ENCODE data around the gene TMED10.

TMED10 gene

DNA sequence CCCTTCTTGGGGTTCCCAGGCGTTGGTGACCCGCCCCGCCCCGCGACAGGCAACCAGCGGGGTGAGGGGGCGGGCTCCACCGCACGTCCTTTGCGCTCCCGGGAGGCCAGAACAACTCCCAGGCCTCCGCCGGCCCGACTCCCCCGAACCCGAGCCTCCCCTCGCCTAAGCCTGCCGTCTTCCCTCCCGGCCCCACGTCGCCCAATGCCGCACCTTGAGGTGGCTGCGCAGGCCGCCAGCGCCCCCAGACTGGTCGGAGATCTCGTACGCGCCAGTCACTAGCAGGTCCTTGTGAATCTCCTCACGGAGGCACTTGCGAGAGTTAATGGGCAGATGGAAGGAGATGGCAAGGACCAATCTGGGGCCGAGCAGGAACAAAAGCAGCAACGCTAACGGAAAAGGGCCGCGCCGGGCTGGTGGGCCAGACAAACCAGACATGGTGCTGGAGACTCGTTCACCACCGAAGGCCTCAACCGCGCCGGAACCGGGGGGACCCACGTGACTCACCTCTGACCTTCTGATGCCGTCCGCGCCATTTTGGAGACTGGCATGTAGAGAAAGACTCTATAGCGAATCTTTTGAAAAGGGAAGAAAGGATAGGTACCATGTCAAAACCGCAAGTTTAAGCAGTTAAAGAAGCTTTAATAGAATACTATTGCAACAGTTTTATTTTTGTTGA, at the start of gene TMED10:
Gene TMED10 (minus strand): TSS at position 471 of the 679 bp plus-strand sequence. CDS start 33 bp downstream, at position 438.
- DNase-seq (ENCODE audit: low read depth in 4 of 4, low spot score in 1 of 4): peak; percentile 79 to 89 (median 84)

DNA sequence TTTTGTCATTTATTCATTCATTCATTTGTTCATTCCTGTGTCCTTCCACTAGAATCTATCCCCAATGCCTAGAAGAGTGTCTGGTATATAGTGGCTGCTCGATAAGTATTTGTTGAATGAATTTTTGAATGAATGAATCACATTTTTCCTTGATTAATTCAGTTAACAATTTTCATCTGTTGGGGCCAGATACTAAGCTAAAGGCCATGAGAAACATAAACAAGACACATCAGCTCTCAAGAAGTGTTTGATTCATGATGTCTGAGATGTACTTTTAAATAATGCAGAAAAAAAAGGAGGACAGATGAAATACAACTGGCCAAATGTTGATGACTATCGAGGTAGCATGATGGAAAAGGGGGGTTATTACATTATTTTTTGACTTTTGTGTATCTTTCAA, 48.1 kb upstream of the TMED10 start:
- DNase-seq (ENCODE audit: low read depth in 4 of 4, low spot score in 1 of 4): no peak

DNA sequence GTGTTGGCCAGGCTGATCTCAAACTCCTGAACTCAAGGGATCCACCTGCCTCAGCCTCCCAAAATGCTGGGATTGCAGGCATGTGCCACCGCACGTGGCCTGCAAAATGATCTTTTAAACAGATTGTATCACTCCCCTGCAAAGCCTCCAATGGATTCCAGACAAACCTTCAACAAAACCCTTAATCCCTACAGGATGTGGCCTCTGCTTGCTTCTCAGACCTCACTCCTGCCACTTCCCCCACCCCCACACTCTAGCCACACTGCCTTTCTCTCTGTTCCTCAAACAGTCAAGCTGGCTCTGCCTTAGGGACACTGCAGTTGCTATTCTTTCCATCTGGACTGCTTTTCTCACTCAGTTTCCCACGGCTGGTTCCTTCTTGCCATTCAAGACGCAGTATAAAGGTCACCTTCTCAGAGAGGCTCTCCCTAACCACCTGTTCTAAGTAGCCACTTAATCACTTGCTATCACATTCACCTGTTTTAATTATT, 47.3 kb upstream of the TMED10 start:
- DNase-seq (ENCODE audit: low read depth in 4 of 4, low spot score in 1 of 4): no peak

DNA sequence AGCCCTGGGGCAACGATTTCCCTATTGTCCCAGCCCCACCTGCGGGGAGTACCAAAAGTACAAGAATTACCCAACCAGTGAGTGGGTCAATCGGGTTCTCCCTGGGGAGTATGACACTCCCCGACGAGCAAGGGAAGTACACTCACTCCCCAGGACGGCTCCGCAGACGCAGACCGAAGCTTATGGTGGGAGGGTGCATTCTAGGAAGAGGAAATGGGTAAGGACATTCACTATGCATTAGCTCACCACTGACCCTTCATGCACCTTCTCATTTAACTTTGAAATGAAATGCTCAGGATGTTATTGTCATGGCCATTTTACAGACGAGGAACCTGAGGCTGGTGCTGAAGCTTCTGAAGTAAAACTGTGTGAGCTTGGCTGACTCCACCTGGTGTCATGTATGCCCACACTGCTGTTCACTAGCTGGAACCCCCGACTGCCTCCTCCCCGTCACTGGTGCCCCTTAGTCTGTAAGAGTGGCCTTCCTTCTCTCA, 45.8 kb upstream of the TMED10 start:
- DNase-seq (ENCODE audit: low read depth in 4 of 4, low spot score in 1 of 4): no peak

DNA sequence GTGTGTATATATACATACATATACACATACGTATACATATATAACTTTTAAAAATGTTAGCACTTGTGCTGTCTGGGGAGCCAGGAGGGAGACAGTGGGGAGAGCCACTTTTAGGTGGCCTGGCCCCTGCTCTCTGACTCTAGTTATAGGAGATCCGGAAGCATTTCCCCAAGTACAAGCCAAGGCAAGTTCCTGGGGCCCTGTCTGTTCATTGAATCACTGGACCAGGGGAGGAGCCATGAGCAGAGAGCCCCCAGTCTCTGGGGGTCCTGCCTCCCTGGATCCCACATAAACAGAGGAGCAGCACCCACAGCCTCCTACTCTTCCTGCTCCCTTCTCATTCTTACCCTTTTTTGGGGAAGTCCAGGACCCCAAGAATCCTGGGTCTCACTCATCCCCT, 45.4 kb upstream of the TMED10 start:
- DNase-seq (ENCODE audit: low read depth in 4 of 4, low spot score in 1 of 4): no peak

DNA sequence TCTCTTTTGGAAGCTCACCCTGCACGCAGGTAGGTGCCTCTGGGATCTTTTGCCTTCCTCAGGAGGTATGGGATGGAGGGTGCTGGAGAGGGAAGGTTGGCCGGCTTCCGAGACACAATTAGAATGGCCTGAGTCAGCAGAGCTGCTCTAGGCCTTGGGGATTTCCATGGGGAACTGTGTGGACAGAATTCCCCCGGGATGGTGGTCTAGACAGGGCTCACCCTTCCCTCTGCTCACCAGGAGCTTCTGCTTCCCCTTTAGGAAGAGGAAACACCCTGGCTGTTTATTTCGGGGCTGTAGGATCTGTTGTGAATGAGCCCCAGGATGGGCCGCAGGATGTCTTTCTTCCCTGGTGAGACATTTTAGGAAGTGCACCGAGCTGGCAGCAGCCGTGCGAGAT, 43.7 kb upstream of the TMED10 start:
- no peak for DNase-seq (ENCODE audit: low read depth in 4 of 4, low spot score in 1 of 4)

DNA sequence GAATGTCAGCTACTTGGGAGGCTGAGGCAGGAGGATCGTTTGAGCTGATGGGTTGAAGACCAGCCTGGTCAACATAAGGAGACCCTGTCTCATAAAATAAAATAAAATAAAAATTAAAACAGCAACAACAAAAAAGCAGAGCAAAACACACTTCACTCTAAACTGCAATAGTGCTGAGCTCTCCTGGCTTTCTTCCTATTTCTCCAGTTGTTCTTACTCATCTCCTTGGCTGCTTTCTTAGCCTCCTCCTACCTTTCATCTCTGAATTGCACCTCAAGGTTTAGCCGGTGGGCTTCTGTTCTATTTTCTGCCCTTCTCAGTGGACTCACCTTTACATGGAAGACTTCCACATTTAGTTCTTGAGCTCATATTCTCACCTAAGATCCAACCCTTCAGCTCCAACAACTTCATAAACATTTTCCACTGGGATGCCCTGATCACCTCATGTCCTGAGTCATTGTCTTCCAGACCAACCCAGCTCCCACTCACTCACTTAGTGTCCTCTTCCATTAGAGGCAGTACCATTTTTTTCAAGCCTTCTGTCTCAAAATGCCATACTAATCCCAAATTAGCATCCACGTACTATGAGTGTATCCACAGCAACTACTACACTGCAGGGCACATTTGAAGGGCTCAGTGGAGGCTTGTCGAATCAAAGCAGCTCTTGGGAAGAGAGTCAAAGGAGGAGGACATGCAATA, 41.2 kb upstream of the TMED10 start:
- DNase-seq (ENCODE audit: low read depth in 4 of 4, low spot score in 1 of 4): no peak

DNA sequence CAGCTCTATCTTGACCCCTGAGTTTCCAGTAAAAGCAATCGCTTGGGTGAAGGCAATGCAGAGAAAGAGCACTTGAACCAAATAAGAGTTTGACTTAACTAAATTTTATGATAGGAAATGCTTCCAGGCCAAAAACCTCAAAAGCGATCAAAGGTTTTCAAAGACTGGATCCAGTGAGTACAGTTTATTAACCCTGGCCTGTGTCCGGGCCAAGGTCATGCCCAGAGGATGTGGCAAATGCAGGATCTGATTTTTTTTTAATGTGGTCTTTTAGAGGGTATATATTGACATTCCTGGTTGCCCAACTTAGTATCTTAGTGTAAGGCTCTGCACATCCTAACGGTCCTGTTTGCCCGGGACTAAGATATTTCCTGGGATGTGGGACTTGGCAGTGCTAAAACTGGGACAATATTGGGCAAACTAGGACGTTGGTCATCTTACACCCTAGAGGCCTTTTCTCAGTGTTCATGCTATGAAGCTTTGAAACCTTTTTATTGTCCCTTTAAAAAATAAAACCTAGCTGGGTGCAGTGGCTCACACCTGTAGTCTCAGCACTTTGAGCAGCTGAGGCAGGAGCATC, 40.1 kb upstream of the TMED10 start:
- no peak for DNase-seq (ENCODE audit: low read depth in 4 of 4, low spot score in 1 of 4)

DNA sequence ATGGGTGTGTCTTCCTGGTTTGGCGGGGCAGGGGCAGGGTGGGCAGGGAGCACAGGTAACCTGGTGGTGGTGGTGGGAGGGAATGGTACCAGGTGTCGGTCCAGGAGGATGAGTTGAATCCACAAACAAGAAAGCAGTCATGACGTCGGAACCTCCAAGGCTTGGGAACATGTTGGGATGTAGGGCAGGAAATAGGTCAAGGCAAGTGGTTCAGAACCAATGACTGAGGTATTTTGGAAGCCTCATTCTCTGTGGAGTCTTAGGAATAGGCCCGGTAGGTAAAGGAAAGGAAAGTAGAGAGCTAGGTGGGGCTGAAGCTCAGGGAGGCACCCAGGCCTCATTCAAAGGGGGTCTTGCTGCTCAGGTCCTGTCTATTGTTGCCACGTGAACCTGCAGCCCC, 39.1 kb upstream of the TMED10 start:
- no peak for DNase-seq (ENCODE audit: low read depth in 4 of 4, low spot score in 1 of 4)

DNA sequence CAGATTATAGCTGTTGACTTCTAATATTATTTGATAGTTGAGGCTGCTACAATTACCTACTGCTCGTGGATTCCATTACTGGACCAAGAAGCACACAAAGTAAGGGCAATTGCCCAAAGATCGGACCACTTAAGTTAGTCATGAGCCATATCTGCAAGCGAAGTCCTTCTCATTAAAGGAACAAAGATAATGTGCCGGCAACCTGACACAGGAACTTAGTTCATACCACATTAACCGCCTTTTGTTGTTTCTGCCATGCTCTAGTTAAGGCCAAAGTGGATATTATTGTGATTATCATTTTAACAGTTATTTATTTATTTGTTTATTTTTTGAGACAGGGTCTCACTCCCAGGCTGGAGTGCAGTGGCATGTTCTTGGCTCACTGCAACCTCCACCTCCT, 38.1 kb upstream of the TMED10 start:
- no peak for DNase-seq (ENCODE audit: low read depth in 4 of 4, low spot score in 1 of 4)

DNA sequence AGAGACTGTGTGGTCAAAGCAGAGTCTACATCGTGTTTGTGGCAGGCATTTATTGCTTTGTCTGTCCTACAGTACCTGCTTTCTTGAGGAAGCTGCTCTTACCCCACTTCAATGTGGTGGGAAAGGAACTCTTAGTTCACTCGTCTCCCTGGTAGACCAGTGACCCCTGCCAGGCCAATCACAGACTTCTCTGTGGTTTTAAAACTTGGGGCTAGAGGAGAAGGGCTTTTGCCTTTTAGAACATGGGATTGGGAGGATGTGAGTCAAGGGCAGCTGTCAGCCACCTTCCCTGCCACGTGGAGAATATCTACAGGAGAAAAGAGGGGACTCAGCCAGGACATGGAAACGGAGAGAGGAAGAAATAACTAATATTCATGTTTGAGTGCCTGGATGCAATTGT, 36.8 kb upstream of the TMED10 start:
- DNase-seq (ENCODE audit: low read depth in 4 of 4, low spot score in 1 of 4): no peak

DNA sequence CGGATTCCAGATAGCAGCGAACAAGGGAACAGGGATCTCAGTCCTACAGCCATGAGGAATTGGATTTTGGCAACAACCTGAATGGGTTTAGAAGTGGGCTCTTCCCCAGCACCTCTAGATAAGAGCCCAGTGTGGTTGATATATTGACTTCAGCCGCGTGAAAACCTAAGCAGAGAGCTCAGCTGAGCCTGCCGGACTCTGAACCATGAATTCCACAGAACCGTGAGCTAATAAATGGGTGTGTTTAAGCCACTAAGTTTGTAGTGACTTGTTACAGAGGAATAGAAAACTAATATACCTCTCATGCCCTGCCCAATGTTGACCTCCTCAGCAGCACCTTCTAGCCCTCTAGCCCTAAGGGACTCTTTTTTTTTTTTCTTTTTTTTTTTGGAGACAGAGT, 32.4 kb upstream of the TMED10 start:
- DNase-seq (ENCODE audit: low read depth in 4 of 4, low spot score in 1 of 4): no peak

DNA sequence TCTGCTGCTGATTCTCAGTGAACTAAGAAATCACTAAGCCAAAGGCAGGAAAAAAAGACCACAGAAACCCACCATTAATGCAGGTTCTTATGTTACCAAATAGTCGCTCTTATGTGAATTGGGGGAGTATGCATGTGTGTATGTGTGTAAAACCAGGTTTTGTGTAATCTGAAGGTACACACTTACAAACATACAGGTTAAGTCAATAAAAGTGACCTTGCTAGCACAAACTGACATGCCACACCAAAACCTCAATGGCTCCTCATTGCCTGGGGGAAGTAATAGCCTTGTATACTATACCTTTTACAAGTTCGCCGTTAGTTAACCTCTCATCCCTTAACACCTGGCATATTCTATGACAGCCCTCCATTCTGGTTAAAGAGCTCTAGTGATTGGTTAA, 29.8 kb upstream of the TMED10 start:
- no peak for DNase-seq (ENCODE audit: low read depth in 4 of 4, low spot score in 1 of 4)

DNA sequence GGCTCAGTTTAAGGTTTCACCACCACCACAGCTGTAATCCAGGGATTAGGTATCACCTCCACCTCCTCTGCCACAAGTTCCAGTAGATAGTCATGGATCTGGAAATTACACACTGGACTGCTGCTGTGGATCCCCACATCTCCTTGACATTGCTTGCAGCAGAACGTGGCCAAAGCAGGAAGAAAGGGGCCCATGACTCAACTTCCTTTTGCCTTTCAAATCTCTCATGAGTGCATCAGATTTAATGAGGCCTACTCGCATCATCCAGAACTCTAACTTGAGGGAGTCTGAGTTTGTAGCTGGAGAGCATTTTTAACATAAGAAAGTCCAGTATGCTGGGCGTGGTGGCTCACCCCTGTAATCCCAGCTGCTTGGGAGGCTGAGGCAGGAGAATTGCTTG, 29.2 kb upstream of the TMED10 start:
- no peak for DNase-seq (ENCODE audit: low read depth in 4 of 4, low spot score in 1 of 4)

DNA sequence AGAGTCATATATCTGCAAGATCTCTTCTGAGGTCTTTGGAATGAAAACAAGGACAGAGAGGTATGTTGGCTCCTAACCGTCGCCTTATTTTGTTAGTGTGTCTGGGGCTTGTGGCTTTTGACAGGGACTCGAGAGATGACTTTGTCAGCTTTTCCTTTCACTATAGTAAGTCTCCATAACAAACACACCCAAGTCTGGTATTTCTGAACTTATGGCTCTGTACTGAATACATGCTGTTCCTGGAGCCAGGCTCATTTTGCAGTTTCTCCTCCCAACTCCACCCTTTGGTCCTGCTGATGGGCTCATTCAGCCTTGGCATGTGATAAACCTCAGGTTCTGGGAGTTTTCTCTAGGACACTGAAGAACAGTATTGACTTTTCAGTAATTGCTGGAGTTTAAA, 27.7 kb upstream of the TMED10 start:
- no peak for DNase-seq (ENCODE audit: low read depth in 4 of 4, low spot score in 1 of 4)

DNA sequence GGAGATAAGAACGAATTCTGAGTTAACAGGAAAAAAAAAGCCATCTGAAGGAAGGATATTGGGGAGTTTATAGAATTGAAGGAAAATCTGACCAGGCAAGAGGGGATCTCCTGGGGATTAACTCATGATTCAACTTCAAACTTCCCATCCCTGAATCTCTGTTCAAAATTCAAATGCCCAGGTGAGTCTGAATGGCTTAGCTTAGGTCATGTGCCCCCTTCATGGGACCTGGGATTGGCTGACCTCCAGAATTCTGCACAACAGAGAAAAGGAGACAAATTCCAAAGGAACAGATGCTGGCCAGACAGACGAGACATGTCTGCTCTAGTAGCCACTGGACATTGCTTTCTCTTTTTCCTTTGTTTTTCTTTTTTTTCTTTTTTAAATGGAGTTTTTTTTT, 26.2 kb upstream of the TMED10 start:
- DNase-seq (ENCODE audit: low read depth in 4 of 4, low spot score in 1 of 4): no peak

DNA sequence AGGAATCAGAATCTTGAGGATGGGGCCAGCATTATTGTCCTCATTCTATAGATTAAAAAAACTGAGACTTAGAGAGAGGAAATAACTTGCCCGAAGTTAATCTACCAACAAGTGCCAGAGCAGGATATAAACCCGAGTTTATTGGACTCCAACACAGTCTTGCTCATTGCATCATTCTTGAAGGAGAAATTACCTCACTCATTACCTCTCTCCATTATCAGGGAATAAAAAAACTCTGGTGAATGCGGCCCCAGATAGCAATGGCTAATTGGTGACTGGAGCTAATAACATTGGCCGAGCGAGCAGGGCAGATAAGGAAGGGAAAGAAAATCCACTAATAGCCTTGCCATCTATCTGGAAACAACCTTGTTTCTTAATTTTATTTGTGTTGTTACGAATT, 24.7 kb upstream of the TMED10 start:
- no peak for DNase-seq (ENCODE audit: low read depth in 4 of 4, low spot score in 1 of 4)

DNA sequence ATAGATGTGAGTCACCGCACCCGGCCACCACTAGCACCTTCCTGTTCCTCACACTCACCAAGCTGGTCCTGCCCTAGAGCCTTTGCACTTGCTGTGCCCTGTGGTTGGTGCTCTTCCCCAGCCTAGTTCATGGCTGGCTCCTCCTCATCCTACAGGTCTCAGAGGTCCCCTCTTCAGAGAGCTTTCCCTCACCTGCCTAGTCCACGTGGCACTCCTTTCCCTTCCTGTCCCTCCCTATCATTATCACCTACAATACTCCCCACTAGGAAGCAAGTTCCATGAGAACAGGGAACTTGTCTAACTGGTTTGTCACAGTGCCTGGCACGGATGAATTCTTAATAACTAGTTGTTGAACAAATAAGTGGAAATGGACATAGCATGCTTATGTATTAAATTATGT, 24.0 kb upstream of the TMED10 start:
- no peak for DNase-seq (ENCODE audit: low read depth in 4 of 4, low spot score in 1 of 4)

DNA sequence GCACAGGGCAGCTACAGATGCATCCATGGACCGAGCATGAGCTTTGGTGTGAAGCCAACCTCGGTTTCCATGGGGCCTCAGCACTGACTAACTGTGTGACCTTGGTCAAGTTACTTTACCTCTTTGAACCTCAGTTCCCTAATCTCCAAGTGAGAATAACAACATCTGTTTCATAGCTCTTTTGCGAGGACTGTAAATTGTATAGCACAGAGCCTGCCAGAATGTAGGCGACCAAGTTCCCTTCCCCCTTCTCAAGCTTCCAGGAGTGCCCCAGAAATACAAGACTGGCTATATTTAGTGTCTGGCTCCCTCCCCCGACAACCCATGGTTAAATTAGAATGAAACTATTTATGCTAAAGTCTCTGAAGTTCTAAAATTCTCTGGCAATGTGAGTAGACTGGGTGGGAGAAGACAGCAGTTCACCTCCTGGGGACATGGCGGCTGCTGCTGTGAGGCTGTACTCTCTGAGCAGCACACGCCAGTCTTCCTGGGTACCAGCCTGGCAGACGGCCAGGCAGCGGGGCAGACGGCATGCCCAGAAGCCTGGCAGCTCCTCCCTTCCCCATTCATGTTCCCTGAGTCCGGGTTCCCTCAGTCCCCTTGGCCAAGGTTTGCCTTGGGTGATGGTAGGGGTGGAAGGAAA, 22.0 kb upstream of the TMED10 start:
- no peak for DNase-seq (ENCODE audit: low read depth in 4 of 4, low spot score in 1 of 4)

DNA sequence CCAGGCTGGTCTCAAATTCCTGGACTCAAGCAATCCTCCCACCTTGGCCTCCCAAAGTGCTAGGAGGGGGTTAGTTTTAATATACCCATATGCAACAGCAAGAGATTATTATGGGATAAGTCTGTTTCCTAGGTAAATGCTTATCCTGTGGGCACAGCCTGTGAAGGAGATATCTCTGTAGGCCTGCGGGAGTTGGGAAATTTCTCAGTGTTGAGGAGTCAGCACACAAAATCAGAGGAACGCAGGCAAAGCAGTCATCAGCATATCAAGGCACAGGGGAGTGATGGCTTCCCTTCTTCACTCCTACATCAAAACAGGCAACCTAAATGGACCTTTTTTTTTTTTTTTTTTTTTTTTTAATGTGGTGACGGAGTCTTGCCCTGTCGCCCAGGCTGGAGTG, 20.9 kb upstream of the TMED10 start:
- no peak for DNase-seq (ENCODE audit: low read depth in 4 of 4, low spot score in 1 of 4)

DNA sequence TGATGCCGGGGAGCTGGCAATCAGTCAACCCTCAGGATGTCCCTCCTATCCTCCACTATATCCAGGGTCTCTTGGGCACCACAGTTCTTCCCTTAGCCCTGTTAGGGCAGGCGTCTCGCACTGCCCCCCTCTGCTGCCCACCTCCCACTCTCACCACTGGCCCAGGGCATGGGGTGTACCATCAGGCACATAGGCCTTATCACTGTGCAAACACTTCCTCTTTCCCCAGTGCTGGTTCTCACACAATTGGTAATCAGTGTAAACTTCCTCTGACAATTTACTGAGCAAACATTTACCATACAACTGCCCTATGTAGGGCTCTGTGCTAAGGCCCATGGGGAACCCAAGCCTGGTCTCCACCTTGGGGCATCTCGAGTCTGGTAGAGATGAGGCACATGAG, 20.1 kb upstream of the TMED10 start:
- no peak for DNase-seq (ENCODE audit: low read depth in 4 of 4, low spot score in 1 of 4)

DNA sequence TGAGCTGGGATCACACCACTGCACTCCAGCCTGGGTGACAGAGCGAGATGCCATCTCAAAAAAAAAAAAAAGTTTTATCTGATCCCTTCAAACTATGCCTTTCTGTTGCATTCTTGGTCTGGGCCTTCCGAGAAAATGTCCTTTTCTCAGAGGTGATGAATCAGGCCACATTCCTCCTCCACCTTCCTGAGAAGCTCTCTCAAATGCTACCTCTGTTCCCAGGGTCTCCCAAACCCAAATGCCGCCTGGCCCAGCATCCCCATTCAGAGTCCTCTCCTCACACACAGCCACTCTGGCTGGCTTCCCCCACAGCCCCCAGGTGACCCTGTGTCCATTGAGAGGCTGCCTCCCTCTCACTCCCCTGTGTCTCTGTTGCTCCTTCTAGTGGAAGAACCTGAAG, 19.7 kb upstream of the TMED10 start:
- no peak for DNase-seq (ENCODE audit: low read depth in 4 of 4, low spot score in 1 of 4)

Measured in stimulated activated CD4-positive, alpha-beta T cell treated with anti-CD3 and anti-CD28 coated beads, Interleukin-1b, Interleukin-23, amount 100 ng/mL, for 24 hours (primary cell).